SK-N-MC (cell line): ENCODE data around the gene PIGW.
A peak's percentile ranks its signal among the peaks of the same experiment; 100 is the strongest.

ENCODE experiments used
- DNase-seq: peaks from one replicate; pipeline ENCODE4 v3.0.0-alpha.2; 2011; ENCODE audit warnings: low read depth, low spot score
- H3K27ac ChIP-seq: fragments of 200-600 bp; sonication (generic); 2 replicates; pipeline ENCODE4 v1.5.1; 2016; ENCODE audit warnings: mixed run types
- H3K36me3 ChIP-seq: fragments of 200-600 bp; sonication (generic); 2 replicates; pipeline ENCODE4 v1.6.1; 2017; ENCODE audit warnings: antibody characterized with exemption, low read length, mixed read lengths; ENCODE audit not compliant: insufficient read depth
- H3K4me3 ChIP-seq: fragments of 200-600 bp; sonication (generic); 2 replicates; pipeline ENCODE4 v1.5.1; 2016
- H3K9ac ChIP-seq: fragments of 200-600 bp; sonication (generic); 2 replicates; pipeline ENCODE4 v1.8.0; 2017; ENCODE audit warnings: mixed run types, mixed read lengths; ENCODE audit not compliant: insufficient read length
- H3K9me3 ChIP-seq: fragments of 200-600 bp; sonication (generic); 2 replicates; pipeline ENCODE4 v1.6.1; 2017; ENCODE audit warnings: low read depth, mild to moderate bottlenecking, antibody characterized with exemption, low read length, moderate library complexity, mixed read lengths
- EZH2 ChIP-seq: fragments of 200-600 bp; sonication (generic); IDR thresholded peaks from one replicate; pipeline ENCODE4 v1.6.1; 2017; ENCODE audit warnings: antibody characterized with exemption
- FOXP2 ChIP-seq: optimal IDR thresholded peaks from 2 replicates; pipeline ENCODE3; 2011; ENCODE audit warnings: mild to moderate bottlenecking, moderate library complexity; ENCODE audit not compliant: insufficient read depth; ENCODE audit errors: extremely low read length, control extremely low read depth
- POLR2AphosphoS5 ChIP-seq: IDR thresholded peaks from 2 replicates; pipeline ENCODE4 v1.6.1; 2012; ENCODE audit warnings: mild to moderate bottlenecking, low read depth, low read length, borderline replicate concordance

Gene PIGW

DNA sequence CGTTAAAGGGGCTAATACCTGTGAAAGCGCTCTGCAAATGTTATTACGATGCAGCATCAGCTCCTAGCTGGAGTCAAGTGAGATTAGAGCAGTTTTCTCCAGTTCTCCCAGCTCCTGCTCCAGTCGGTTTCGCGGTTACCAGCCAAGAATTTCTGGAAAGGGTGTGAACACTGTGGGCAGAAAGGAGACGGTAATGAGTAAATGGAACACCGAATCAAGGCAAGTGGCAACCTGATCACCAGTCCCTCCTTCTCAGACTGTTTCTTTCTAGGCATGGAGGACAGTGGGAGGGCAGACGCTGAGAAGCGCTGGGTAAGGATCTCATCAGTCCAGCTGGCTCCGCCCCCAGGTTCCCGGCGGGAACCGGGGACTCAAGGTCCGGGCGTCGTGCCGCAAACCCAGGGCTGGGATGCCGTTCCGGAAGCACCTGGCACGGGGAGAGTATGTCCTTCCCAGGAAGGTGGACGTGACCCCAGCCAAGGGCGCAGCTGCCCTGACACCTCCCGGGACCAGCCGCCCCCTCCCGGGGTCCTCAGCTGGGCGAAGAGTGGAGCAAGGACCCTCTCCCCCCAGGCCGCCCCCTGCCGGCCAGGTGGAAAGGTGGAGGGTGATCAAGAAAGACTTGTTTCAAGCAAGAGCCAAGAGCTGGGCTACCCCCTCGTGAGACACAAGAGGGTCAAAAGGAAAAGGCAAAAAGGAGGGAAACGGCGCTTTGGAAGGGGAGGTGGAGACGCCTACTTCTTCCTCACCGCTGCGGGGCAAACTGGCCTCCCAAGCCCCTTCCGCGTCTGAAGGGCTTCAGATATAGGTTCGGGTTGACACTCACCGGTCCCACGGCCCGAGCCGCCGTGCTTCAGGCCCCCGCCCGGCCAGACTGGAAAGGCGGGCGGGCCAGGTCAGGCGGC, 600 bp upstream of the PIGW start:
- Histone ChIP-seq H3K9me3 (no peaks in the 10 kb centered on the region), H3K4me3 (peak overlapping the region; percentile 98), H3K9ac (peak overlapping the region; percentile 97), H3K36me3 (peaks cover 63% of the 10 kb centered on the region), H3K27ac (peak overlapping the region; percentile 93)
- no peak for DNase-seq
- TF ChIP-seq EZH2, result no peak
- TF ChIP-seq POLR2AphosphoS5, result no peak
- TF ChIP-seq FOXP2, result no peak

DNA sequence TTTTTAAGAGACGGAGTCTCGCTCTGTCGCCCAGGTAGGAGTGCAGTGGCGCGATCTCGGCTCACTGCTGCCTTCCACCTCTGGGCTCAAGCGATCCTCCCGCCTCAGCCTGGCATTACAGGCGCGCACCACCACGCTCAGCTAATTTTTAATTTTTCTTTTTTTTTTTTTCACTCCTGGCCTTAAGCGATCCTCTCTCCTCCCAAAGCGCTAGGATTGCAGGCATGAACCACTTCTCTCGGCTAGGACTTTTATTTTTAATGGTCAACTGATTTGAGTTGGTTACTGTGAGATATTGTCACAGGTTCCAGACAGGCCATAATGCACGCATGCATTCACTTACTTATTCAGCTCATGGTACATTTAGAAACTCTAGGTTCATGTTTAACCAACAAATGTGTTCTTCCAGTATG, 888 bp downstream of the PIGW start:
- Histone ChIP-seq H3K9ac (peak overlapping the region; percentile 97), H3K27ac (peak overlapping the region; percentile 93), H3K4me3 (peak overlapping the region; percentile 98), H3K36me3 (peaks cover 52% of the 10 kb centered on the region), H3K9me3 (no peaks in the 10 kb centered on the region)
- DNase-seq, result no peak
- TF ChIP-seq FOXP2 (no peak), POLR2AphosphoS5 (no peak), EZH2 (no peak)

DNA sequence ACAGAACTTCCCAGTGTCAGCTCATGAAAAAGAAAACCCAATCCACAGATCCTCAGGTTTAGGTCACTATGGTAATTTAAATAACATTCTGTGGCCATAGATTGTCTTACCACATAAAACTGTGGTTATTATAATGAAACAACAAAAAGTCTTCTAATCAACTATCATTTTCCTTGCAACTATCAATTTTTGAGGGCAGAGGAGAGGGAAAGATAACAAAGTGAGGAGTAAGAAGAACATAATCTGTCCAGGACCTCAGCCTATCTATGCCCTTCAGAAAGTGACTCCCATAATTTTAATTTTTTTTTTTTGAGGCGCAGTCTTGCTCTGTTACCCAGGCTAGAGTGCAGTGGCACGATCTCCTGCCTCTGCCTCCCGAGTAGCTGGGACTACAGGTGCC, 5.9 kb downstream of the PIGW start:
- Histone ChIP-seq H3K9me3 (no peaks in the 10 kb centered on the region), H3K4me3 (no peak overlapping the region), H3K9ac (no peak overlapping the region), H3K27ac (no peak overlapping the region), H3K36me3 (peaks cover 24% of the 10 kb centered on the region)
- TF ChIP-seq EZH2 (no peak), POLR2AphosphoS5 (no peak), FOXP2 (no peak)
- no peak for DNase-seq

DNA sequence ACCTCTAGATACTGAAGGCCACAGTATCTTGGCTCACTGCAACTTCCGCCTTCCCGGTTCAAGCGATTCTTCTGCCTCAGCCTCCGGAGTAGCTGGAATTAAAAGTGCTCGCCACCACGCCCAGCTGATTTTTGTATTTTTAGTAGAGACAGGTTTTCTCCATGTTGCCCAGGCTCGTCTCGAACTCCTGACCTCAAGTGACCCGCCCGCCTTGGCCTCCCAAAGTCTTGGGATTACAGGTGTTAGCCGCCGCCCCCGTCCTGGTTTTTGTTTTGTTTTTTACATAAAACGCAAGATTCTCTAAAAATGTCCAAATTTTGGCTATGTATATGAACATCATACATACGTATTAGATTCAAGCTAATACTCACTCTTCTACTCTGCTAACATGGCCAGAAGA, 8.0 kb downstream of the PIGW start:
- Histone ChIP-seq H3K9ac (no peak overlapping the region), H3K9me3 (no peaks in the 10 kb centered on the region), H3K36me3 (peaks cover 32% of the 10 kb centered on the region), H3K4me3 (no peak overlapping the region), H3K27ac (no peak overlapping the region)
- TF ChIP-seq EZH2 (no peak), POLR2AphosphoS5 (no peak), FOXP2 (no peak)
- DNase-seq, result no peak

DNA sequence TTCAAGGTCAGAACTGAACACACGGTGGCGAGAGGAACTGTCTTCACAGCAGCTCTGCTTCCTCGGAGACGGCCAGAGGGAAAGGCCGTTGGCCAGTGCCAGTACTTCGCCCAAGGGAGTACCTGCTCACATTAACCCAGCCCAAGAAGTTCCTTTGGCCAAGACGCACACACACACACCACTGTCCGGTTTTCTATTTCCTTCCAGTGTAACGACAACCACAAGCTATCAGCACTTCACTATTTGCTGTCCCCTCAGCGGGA, 9.2 kb downstream of the PIGW start:
- Histone ChIP-seq H3K36me3 (peaks cover 25% of the 10 kb centered on the region), H3K27ac (peak overlapping the region; percentile 89), H3K9ac (peak overlapping the region; percentile 98), H3K9me3 (no peaks in the 10 kb centered on the region), H3K4me3 (peak overlapping the region; percentile 91)
- no peak for TF ChIP-seq POLR2AphosphoS5
- no peak for TF ChIP-seq EZH2
- TF ChIP-seq FOXP2, result no peak
- no peak for DNase-seq

DNA sequence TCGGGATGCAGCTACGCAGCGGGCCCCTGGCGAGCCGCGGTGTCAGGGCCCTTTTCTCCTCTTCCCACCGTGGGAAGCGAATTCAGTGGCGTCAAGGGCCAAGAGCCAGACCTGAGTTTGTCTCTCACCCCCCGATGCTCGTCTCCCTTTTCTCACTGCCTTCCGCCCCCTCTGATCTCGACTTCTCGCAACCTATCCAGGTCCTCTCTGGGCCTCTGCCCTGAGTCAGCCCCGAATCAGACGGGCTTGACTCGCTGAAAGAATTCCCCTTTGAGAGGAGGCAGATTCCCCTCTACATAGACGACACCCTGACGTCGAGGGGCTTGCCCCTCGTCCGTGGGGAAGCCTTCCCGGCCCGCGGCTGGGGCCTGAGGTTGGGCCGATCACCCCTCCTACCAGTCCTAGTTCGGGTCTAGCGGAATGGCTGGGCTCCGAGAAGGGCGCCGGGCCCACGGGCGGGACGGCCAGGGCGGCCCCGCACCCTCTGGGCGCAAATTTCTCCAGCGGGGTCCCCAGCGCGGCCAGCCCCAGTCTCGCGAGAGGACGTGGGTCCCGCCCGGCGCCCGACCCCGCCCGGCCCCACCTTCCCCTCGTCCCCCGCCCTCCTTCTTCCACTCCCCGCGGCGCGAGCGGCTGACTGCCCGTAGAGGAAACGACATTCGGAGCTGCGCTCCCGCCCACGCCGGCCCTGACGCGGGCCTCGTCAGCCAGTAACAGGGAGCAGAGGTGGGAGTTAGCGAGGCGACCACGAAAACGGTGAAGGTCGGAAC, 9.7 kb downstream of the PIGW start, which contains the start of gene GGNBP2:
Gene GGNBP2 (plus strand): TSS at position 613 of the 770 bp plus-strand sequence. CDS start 806 bp downstream, outside the sequence.
- H3K27ac ChIP-seq, result peak within 1 kb of the TSS; percentile 93
- peak within 1 kb of the TSS; percentile 98 for H3K9ac ChIP-seq
- no peak for DNase-seq
- peaks cover 29% of the 10 kb centered on the region for H3K36me3 ChIP-seq
- H3K9me3 ChIP-seq, result no peaks in the 10 kb centered on the region
- TF ChIP-seq POLR2AphosphoS5 (peak; percentile 81), EZH2 (no peak)
- peak within 1 kb of the TSS; percentile 91 for H3K4me3 ChIP-seq

DNA sequence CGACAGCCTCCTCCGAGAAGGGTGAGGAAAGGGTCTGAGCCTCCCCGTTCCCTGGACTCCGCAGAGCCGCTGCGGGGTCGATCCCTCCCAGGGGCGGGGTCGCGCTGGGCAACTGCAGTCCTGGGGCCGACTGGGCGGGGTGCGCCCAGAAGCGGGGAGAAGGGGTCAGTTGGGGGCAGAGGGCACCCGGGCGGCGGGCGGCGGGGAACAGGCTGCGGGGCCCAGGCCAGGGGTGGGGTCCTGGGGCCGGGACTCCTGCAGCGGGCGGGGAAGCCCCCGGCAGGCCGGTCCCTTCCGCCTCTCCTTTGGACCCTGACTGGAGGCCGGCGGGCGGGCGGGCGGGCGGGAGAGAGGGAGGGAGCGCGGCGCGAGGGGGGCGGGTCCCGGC, 10.3 kb downstream of the PIGW start:
- Histone ChIP-seq H3K36me3 (peaks cover 35% of the 10 kb centered on the region), H3K27ac (peak overlapping the region; percentile 93), H3K4me3 (peak overlapping the region; percentile 91), H3K9me3 (no peaks in the 10 kb centered on the region), H3K9ac (peak overlapping the region; percentile 98)
- TF ChIP-seq POLR2AphosphoS5, result no peak
- TF ChIP-seq FOXP2, result no peak
- no peak for TF ChIP-seq EZH2
- DNase-seq, result no peak

DNA sequence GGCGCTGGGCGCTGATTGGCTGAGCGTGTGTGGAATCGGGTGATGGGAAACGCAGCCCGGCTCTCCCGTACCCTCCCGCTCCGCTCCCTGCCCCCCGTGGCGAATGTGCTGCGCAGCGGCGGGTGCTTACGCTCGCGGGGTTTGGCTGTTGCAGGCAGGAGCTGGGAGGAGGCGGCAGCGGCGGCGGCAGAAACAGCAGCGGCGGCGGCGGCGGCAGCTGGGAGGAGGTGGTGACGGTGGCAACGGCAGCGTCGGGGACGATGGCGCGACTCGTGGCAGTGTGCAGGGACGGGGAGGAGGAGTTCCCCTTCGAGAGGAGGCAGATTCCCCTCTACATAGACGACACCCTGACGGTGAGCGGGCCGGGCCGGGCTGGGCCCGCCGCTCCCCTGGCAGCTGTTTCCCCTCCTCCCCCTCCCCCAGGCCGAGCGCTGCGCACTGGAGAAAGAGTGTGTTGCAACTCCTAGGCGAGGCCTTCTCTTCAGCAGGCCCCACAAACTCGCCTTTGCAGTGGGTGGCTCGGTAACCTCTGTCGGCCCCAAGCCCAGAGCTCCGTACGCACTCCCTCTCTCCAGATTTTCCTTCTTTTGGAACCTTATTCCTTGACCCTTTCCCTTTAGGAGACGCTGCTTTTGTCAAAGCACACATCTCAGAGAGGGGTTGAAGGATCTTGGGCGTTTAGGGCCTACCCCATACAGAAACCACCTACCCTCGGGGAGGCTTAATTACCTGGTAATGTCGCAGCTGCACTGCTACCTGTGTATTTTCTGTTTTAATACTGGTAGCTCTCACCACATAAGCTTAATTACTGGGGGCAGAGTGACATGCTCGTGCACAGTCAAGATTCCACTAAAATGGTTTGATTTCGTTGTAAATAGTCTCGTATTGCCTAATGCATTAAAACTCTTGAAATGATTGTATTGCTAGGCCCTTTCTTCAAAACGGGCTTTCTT, 11.0 kb downstream of the PIGW start:
- Histone ChIP-seq H3K36me3 (peaks cover 42% of the 10 kb centered on the region), H3K4me3 (peak overlapping the region; percentile 89), H3K9me3 (no peaks in the 10 kb centered on the region), H3K9ac (peak overlapping the region; percentile 98), H3K27ac (peak overlapping the region; percentile 93)
- TF ChIP-seq FOXP2 (peak; percentile 92), POLR2AphosphoS5 (peak; percentile 73), EZH2 (no peak)
- peak; percentile 77 for DNase-seq
